NCI-H460 (cell line): ENCODE measurements around the gene UBASH3B. TPM values are rescaled to one million over a fixed set of nuclear protein-coding genes. Genes with fewer than 3 reads are reported as not detected.

Experiments
- DNase-seq: peaks from one replicate; pipeline ENCODE4 v3.0.0-alpha.2; 2016; ENCODE audit warnings: low read depth; ENCODE audit errors: extremely low read depth
- total RNA-seq: library from RNA; depleted of rRNA; stranded (reverse); fragments of >200 nt; shearing (Covaris generic); gene quantifications from 2 replicates; pipeline ENCODE4 v1.2.3, GENCODE V29; 2014

The UBASH3B gene
- total RNA-seq, 1 experiment from 2014 or later = 10.1 TPM

DNA sequence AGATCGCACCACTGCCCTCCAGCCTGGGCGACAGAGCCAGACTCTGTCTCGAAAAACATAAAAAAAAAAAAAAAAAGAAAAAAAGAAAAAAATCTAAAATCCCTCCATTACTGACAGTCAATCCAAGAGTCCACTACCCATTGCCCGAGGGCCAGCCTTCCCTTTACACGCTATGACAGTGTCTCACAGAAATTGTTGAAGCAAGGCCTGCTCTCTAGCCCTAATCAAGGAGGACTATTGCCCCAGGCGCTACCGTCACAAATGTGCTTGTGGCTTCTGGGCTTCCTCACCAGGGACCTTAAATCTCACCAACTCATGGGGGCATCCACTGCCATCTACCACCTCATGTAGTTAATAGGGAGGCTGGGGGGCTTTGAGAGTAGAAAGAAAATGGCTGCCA is 49.9 kb downstream of the UBASH3B start:
- DNase-seq = no peak

DNA sequence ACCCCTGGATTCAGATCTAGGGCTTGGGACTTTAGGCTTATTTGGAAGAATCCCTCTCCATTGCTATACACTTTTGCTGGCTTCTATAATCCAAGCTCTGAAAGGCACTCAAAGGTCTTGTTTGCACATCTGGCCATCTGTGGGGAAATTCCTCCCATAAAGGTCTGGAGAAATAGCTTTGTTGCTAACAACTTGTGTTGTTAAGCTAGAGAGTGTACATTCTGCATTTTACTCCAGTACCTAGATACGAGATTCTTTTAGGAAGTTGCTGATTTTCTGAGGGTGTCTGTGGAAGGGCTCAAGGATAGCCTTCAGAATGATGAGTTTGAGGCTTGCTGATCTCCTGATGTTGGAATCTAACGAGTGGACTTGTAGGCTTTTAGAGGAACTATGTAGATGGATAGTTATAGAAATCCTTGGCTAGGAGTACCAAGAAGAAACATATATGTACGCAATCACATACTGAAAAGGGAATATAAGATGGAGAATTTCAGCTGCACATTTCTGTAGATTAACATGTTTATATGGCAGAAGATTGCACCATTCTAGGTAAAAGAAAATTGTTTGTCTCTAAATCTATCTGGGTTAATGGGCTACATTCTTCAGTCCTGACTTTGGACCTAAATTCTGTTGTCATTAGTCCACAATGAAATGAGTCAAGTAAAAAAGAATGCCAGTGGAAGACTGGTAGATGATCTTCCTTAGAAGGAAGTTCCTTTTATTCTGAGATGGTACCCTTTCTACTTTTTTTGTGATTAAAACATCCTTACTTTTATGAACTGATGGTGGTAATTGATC is 51.0 kb downstream of the UBASH3B start:
- DNase-seq = no peak

DNA sequence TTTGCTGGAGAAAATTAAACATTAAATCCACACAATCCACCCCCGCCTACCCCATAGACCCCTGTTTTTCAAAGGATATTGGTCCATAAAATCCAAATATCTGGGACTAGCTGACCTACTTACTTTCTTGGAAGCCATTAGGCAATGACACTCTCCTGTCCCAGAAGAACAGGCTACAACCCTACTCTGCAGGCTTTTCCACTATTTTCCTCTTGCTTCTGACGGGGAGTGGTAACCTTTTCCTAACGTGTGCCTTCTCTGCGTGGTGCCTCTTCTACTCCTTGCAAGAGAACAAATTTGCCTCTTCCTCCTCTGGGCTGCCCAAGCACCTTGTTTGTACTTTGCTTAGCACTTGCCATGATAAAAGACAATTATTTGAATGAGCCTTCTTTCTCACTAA is 51.6 kb downstream of the UBASH3B start:
- DNase-seq = no peak

DNA sequence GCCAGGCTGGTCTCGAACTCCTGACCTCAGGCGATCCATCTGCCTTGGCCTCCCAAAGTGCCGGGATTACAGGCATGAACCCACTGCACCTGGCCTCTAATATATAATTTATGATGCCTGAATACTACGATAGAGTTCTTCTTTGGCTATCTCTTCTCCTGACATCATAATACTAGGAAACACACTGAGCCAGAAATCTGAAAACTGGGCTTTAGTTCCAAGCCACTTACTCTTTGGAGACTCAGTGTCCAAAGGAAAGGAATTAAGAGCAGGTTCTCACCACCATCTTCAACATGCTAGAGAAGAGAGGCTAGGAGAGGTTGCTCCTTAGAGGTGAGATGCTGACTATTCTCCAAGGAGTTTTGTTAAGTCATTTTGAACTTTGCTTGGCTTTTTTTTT is 52.4 kb downstream of the UBASH3B start:
- DNase-seq = no peak

DNA sequence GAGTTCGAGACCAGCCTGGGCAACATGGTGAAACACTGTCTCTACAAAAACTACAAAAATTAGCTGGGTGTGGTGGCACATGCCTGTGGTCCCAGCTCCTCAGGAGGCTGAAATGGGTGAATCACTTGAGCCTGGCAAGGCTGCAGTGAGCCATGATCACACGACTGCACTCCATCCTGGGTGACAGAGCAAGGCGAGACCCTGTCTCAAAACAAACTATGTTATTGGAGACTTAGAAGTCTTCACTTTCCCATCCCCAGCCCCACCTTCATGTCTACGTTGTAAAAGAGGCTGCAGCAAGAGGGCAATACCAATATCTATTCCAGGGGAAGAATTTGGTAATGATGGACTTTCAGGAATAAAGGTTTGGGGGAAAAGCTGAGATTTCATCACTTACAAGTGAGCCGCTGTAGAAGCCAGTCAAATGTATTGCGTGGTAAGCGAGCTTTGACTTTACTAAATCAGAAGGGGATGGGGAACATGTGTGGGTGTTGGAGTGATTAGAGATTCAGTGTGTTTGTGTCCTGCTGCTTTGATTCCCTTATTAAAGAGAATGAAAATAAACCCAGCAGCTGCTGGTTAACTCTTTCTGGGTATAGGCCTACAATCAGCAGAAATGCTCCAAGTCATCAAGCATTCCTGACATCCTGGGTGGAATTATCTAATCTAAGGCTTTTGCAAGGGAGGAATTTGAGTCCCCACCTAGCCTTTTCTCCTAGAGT is 53.7 kb downstream of the UBASH3B start:
- no peak for DNase-seq

DNA sequence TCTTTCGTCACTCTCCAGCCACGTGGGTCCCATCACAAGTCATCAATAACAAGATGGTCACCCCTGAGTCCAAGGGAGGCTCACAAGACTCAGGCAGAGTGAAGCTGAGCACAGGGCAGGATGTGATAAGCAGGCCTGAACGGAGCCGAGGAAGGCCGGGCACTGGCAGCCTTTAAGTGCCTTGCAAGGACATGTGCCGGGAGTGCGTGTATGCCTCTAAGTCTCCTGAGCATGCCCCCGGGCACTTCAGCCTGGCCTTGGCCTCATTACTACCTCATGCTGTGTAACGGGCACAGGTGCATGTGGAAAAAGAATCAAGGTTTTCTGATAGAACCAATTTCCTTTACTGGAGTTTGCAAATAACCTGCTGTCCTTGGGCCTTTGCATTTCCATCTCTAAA is 55.8 kb downstream of the UBASH3B start:
- no peak for DNase-seq

DNA sequence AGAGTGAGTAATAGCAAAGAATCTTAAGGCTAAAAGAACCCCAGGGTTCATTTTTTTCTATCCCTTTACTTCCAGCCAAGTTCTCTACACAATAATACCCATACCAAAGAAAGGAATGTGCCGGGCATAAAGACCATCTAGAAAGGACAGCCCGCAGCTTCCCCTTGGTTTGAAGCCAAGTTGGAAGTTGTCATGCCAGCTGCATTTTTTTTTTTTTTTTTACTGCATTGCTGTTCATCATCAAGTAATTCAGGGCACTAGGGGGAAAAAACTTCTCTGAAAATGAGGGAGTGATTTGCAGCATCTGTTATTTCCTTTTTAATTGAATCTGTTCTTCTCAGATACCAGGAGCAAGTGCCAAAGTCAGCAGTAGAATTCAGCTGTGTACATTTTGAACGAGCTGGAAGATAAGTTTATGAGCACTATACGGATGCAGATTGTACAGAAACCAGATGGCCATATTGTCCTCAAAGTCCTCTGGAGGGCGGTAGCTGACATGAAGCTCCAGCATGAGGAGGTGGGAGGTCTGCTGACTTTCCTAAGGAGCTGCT is 56.4 kb downstream of the UBASH3B start:
- DNase-seq = no peak

DNA sequence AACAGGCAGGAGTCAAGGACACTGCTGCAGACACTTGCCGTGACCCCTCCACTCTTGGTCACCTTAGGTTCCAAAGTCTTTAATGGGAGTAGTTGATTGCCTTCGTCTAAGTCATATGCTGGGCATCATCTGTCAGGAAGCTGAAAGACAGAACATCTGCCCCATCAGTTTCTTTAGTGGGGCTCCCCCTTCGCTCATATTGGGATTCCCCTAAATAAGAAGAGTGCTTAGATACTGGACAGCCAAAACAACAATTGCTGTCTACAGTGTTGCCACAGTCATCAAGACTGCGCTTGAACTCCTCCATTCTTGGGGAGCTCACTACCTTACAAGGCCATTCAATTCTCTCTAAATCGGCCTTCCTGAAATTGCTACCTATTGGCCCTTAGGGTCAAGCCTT is 58.5 kb downstream of the UBASH3B start:
- DNase-seq = no peak

DNA sequence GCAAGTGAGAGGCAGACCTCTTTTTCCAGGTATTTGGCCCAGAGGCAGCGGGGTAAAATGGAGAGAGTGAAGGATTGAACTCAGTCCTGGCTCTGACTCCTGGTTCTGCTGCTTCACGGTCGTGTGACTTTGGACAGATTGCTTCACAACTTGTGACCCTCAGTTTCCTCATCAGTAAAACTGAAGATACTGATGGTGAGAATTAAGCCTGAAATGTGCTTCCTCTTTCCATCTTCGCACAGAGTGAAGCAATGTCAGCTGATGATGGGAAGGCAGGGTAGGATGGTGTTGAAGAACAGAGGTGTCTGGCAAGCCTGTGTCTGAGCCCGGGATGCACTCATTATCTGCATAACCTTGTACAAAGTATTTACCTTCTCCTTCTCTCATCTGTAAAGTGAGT is 59.0 kb downstream of the UBASH3B start:
- no peak for DNase-seq

DNA sequence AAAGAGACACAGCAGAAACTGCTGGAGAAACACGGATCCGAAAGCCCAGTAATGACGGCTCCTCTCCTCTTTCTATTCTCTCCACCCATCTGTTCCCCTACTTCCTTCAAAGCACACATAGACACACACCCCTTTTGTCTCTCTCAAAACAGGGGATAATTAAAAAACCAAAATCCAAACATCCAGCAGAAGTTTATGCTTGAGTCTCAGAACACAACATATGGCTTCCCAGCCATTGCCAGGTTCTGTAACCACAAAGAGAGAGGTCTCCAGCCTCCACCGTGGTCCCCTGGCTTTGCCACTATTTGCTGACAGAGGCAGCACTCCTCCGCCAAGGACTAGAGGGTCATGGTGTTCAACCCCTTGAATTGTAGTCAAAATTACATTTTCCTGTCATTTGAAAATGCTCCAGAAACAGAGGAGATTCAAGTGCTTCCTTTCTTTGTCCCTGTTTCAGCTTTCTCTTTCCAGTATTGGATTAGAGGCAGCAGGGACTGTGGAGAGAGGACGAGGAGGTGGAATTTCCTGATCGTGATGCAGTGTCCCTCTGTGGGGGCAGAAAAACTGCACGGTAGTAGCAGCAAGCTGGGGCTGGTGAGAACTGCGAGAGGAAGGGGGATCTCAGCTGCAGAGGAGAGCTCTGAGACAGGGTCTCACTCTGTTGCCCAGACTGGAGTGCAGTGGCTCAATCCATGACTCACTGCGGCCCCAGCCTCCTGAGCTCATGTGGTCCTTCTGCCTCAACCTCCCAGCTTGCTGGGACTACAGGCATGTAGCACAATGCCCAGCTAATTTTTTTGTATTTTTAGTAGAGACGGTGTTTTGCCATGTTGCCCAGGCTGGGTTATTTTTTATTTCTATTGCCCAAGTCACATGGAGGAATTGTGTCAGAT is 60.3 kb downstream of the UBASH3B start:
- DNase-seq = no peak

DNA sequence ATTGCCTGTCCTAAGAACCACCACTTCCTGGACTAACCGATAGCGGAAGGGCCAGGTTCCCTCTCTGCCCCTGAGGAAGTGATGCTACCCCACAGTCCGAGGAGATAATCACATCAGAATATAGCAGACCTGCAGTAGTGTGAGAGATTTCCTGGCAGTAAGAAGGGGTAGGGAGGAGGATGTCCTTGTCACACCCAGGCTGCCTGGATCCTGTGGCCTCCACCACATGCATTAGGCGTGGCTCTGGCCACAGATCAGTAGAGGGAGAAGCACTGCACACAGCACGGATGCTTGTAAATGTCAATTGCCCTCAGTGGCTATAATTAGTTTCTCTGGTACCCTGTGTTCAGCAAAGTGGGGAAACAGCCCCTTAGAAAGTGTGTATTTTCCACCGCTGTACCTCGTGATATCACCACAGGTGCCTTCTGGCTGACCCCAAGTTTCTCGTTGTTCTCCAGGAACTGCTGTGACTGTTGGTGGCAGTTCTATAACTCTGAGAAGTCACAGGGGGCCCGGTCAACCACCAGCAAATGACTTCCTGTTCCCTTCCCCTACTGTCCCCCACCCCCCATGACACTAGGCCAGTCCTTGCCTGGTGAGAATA is 61.8 kb downstream of the UBASH3B start:
- no peak for DNase-seq

DNA sequence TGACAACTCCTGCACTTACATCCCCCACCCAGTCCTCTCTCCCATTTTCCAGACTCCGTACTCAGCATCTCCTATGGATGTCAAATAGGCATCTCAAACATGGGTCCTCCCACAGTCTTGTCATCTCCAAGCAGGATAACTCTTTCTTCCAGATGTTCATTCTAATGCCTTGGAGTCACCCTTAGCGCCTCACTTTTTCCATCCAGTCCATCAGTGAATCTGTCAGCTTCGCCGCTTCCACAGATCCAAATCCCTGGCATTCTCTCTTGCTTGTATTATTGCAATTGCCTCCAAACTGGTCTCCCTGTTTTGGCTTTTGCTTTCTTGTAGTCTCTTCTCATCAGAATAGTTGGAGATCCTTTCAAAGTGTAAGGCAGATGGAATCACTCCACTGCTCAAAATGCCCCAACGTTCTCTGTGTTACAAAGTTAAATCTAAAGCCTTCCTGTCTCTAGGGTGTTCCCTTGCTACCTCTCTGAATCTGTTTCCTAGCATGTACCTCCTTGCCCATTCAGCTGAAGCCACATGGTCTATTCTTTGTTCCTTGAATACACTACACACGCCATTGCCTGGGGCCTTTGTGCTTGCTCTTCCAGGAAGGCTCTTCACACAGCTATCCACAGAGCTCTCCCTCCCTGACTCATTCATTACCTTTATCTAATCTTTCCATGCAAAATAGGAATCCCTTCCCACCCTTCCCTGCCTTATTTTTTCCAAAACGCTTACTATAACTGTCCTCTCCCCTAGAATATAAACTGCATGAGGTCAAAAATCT is 64.8 kb downstream of the UBASH3B start:
- DNase-seq = no peak

DNA sequence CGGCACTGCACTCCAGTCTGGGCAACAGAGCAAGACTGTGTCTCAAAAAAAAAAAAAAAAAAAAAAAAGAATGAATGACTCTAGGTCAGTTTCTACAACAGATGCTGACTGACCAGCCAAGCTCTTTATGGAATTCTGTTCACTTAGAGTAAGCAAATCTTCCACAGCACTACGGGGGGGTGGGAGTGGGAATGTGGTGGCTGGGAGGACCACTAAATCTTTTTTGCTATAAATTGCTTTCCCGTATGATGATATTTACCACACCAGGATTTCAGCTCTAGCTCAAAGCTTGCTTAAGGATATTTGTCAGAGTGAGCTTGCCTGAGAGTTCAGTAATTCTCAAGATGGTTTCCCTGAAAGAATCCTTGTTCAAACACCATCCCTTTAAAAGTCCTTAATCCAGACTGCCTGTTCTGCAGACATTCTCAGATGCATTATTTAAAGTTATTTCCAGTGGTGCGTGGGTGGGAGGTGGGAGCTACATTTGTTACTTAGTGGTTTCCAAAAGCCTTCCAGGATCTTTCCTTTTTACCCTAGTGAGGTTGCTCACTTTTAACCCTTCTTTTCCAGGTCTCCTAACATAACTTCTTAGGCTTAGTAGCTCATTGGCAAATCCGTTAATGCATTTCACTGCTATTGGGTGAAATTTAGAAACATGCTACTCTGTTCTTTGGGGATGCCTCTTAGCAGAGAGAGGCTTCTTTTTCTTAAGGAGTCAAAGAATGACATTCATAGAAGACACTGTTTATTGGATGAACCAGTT is 65.9 kb downstream of the UBASH3B start:
- DNase-seq = no peak

DNA sequence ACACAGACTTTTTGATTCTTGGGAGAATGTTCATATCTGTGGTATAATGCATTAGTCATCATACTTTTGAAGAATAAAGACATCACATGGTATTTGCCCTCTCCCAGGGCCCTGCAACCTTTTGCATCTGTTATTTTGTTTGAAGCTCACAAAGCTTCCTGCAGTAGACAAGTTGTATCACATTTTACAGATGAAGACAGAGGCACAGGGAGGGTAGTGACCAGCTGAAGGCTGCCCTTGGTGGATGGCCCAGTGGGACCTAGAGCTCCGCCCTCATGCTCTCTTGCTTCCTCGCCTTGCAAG is 66.4 kb downstream of the UBASH3B start:
- no peak for DNase-seq

DNA sequence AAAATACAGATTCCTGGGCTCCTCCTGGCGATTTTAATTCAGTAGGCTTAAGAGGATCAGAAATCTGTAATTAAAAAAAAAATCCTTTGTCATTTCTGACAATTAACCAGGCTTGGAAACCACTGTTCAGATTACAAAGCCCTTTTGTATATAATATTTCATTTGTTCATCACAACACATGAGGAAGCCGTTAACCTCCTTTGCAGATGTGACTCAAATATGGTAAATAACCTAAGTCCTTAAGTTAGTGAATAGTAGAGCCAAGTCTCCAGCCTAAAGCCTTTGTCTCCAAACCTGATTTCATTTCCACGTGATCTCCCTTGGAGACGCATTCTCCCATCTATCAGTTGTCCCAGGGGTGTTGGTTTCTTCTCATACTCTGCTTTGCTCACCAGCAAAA is 67.6 kb downstream of the UBASH3B start:
- DNase-seq = no peak

DNA sequence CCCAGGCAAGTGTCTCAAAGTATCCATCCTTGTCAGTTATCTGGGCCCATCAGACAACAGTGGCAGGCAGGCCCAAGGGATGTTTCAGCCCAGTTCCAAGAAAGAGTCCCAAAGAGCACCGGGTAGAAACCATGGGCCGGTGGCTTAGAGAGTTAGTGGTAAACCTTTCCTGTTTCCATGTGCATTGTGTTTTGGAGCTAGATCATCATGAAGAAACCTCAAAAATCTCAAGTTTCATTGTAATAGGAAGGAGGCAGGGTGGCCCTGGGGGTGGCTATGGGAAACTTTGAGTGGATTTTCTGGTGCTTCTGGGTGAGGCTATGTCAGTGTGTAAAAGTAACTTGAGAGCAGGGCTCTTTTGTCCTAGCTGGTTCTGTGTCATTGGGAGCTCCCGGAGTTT is 68.1 kb downstream of the UBASH3B start:
- no peak for DNase-seq

DNA sequence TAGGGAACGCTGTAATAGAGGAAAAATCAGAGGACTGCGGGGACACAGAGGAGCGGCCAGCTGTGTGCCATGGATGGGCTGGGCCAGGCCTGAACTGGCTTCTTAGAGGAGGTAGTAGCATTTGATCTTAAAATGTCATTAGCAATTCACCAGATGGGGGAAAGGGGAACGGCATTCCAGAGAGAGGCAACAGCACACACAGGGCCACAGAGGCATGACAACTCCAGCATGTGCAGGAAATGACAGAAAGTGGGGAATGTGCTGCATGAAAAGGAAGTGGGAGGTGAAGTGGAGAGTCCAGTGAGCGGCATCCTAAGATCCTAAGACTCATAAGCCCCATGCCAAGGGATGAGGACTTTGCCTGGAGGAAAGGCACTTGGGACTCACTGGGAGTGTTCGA is 69.0 kb downstream of the UBASH3B start:
- no peak for DNase-seq

DNA sequence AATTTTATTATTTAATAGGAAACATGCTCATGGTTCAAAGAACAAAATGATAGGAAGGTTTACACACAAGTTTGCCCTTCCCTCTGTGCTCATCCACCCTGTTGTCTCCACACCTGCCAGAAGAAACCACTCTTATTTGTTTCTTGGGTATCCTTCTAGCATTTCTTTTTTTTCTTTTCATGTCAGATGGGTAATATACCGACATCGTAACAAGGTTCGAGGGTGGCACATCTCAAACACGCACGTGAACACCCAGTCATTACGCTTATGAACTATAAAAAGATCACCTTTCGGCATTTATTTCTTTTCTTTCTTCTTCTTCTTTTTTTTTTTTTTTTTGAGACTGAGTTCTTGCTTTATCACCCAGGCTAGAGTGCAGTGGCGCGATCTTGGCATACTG is 70.5 kb downstream of the UBASH3B start:
- DNase-seq = no peak
